Fibroblast of skin of right quadriceps (primary cell): ENCODE measurements around the gene RLN2.
A peak's percentile ranks its signal among the peaks of the same experiment; 100 is the strongest.
"Not testable (repeated sequence)": the region's sequence is repeated elsewhere in the genome, so short reads cannot be mapped to it uniquely, and the experiment has no call there.

Experiments
- DNase-seq: peaks from one replicate; pipeline ENCODE4 v3.0.0-alpha.2; 2013

The RLN2 gene, protein sequence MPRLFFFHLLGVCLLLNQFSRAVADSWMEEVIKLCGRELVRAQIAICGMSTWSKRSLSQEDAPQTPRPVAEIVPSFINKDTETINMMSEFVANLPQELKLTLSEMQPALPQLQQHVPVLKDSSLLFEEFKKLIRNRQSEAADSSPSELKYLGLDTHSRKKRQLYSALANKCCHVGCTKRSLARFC

DNA sequence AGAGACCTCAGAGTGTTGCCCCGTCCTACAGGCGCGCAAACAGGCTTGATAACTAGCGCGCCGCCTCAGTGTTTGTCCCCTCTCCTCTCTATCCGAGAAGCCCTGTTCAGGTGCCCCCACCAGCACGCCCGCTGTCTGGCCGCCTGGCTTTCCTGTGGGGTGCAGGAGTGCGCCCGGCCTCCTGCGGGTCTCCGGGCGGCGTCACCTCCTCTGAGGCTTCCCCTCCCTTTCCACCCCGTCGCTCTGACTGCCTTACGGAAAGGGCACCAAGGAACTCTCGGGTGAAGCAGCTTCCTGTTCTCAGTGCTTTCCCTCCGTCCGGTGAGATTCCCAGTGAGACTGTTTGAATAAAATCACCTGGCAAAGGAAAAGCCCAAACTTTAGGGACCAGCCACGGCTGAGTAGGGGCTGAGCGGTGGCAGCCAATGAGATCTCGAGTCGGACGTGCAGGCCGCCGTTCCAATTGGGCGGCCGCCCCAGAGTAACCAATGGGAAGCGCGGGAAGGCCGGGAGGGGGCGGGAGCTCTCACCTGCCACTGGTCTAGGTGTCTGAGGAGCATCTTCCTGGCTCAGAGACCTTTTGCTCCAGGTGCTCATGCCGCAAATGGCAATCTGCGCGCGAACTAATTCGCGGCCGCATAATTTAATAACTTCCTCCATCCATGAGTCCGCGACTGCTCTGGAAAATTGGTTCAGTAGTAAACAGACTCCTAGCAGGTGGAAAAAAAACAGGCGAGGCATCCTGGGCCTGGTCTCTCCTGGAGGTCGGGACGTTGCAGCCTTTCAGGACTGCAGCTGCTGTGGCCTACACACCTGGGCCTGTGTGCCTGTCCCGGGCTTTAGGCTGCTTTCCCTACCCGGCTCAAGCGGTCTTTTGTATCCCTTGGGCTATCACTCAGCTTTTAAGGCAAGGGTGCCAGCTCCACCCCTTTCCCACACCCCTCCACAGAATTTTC, at the start of gene RLN2:
TSS of gene RLN2 (minus strand) at position 877 of the 956 bp plus-strand sequence. CDS start at position 741, 136 bp downstream.
- not testable (repeated sequence) for DNase-seq

DNA sequence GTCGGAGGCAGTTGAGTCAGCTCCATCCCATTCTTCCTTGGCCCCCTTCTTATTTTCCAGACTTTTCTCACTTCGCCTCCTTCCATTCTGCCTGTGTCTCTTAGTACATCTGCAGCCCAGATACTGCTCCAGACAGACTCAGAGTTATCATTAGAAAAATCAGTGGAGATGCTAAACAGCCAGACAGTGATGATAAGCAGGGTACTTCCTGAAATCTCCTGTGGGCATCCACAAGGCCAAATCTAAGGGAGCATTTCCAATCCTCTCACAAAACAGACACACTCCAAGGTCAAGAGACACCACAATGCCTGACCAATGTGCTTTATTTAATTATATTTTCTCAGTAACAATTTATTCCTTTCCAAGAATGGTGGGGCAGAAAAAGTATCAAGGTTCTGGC, 49.7 kb upstream of the RLN2 start:
- no peak for DNase-seq

DNA sequence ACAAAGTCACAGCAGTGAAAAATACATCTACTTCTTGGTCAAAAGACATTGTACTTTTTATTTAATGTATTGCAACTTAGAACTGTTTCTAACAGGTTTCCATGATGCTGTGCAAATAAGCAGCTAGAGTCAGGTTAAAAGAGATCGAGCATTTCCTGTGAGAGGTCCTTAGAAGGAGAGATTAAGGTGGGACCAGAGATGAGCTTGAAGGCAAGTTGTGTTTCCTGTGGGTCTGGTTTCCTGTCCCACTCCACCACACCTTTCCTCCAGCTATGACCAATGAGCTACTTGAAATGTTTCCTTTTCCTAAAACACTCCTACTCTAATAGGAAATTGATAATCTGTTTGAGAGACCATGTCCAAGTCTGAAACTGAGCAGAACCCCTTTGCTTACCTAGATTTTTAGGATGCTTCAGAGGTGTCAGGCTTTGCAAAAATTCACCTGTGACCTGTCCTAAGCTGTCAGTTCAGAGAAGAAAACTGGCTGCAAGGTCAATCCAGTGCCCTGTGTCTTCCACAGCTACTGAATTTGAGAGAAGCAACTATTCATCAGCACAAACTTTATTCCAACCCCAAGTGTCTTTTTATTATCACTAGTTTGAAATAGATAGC, 48.2 kb upstream of the RLN2 start:
- DNase-seq, result no peak

DNA sequence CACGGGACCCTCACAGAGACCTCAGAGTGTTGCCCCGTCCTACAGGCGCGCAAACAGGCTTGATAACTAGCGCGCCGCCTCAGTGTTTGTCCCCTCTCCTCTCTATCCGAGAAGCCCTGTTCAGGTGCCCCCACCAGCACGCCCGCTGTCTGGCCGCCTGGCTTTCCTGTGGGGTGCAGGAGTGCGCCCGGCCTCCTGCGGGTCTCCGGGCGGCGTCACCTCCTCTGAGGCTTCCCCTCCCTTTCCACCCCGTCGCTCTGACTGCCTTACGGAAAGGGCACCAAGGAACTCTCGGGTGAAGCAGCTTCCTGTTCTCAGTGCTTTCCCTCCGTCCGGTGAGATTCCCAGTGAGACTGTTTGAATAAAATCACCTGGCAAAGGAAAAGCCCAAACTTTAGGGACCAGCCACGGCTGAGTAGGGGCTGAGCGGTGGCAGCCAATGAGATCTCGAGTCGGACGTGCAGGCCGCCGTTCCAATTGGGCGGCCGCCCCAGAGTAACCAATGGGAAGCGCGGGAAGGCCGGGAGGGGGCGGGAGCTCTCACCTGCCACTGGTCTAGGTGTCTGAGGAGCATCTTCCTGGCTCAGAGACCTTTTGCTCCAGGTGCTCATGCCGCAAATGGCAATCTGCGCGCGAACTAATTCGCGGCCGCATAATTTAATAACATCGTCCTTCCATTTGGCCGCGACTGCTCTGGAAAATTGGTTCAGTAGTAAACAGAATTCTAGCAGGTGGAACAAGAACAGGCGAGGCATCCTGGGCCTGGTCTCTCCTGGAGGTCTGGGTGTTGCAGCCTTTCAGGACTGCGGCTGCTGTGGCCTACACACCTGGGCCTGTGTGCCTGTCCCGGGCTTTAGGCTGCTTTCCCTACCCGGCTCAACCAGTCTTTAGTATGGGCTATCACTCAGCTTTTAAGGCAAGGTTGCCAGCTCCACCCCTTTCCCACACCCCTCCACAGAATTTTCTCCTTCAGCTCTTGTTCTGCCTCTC, 34.8 kb upstream of the RLN2 start, which contains the start of gene RLN1:
TSS of gene RLN1 (minus strand) at position 885 of the 990 bp plus-strand sequence. CDS start at position 755, 130 bp downstream.
- DNase-seq, result not testable (repeated sequence)

DNA sequence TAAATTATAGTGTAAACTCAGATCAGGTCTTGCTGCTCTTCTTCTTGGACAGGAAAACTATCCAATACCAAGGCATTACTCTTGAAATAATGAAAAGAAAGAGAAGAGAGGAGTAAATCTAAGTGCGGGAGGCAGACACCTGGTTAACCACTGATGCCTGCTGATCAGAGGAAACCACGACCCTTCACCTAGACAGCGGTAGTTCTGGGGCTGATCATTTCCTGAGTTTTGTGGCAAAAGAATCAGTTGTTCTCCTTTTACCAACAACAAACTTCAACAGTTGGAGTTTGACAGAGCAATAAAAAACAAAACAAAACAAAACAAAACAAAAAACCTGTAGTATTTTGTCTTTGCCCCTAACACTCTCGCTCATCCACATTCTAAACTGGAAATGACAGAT, 32.2 kb upstream of the RLN2 start:
- DNase-seq, result no peak

DNA sequence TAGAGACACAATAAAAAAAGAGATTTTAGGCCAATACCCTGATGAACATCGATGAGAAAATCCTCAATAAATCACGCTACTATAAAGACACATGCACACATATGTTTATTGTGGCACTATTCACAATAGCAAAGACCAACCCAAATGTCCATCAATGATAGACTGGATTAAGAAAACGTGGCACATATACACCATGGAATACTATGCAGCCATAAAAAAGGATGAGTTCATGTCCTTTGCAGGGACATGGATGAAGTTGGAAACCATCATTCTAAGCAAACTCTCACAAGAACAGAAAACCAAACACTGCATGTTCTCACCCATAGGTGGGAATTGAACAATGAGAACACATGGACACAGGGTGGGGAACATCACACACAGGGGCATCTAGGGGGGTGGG, 26.8 kb upstream of the RLN2 start:
- not testable (repeated sequence) for DNase-seq

DNA sequence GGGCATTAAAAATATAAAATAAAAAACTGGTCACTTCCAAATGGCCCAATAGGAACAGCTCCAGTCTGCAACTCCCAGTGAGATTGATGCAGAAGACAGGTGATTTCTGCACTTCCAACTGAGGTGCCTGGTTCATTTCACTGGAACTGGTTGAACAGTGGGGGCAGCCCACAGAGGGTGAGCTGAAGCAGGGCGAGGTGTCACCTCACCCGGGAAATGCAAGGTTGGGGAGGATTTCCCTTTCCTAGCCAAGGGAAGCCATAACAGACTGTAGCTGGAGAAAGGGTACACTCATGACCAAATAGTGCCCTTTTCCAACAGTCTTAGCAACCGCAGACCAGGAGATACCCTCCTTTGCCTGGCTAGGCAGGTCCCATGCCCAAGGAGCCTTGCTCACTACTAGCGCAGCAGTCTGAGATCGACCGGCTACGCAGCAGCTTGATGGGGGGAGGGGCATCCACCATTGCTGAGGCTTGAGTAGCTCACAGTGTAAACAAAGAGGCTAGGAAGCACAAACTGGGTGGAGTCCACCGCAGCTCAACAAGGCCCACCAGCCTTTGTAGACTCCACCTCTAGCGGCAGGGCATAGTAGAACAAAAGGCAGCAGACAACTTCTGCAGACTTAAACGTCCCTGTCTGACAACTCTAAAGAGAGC, 22.5 kb upstream of the RLN2 start:
- DNase-seq, result peak; percentile 5

DNA sequence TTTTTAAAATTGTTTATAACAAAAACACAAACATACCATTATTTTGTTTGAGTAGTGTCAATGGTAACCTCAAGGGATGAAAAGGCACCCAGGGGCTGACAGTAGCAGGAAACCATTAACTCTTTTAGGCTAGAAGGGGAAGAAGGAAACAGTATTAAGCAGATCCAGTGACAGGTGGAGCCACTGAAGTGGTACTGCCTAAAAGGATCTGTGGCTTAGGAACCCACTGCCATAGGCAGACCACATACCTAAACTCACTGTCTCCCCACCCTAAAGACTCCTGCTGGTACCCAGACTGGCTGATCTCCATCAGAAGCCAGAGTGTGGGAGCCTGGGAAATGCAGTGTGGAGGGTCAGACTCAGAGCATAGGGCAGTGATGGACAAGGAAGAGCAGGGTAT, 21.7 kb upstream of the RLN2 start:
- no peak for DNase-seq

DNA sequence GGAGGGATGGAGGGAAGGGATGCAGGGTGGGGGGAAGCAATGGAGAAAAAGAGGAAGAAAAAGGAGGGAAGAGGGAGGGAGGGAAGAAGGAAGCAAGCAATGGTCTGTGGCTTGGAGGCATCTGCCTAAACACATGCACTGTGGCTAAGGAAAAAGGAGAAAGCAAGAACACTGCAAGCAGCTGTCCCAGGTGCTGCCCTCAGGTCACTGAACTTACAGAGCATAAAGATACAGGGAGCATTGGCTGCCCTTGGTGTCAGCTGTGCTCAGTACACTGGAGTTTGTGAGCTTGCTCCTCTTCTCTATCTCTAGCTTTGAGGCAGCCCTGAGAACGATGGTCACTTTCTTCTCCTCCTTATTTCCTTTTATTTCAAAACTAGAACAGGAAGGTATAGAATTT, 17.1 kb upstream of the RLN2 start:
- DNase-seq, result not testable (repeated sequence)

DNA sequence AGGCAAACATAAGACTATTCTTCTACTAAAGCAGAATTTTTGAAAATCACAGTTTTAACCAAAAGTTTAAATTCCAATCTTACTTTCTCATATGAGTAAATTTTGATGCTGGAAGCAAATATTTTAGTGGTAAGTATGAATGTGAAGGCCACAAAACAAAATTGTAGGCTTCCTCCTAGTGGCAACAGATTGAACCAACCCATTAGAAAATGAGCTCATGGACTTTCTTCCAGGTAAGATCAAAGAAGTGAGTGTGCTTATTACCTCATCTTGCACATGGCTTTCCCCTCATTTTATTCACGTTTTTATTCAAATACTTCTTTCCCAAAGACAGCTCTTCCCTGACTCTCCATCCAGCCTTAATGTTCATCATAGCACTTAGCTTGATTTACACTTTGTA, 16.5 kb upstream of the RLN2 start:
- no peak for DNase-seq

DNA sequence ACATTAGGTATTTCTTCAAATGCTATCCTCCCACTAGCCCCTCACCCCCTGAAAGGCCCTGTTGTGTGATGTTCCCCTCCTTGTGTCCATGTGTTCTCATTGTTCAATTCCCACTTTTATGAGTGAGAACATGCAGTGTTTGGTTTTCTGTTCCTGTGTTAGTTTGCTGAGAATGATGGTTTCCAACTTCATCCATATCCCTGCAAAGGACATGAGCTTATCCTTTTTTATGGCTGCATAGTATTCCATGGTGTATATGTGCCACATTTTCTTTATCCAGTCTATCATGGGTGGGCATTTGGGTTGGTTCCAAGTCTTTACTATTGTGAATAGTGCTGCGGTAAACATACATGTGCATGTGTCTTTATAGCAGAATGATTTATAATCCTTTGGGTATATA, 11.9 kb upstream of the RLN2 start:
- not testable (repeated sequence) for DNase-seq

DNA sequence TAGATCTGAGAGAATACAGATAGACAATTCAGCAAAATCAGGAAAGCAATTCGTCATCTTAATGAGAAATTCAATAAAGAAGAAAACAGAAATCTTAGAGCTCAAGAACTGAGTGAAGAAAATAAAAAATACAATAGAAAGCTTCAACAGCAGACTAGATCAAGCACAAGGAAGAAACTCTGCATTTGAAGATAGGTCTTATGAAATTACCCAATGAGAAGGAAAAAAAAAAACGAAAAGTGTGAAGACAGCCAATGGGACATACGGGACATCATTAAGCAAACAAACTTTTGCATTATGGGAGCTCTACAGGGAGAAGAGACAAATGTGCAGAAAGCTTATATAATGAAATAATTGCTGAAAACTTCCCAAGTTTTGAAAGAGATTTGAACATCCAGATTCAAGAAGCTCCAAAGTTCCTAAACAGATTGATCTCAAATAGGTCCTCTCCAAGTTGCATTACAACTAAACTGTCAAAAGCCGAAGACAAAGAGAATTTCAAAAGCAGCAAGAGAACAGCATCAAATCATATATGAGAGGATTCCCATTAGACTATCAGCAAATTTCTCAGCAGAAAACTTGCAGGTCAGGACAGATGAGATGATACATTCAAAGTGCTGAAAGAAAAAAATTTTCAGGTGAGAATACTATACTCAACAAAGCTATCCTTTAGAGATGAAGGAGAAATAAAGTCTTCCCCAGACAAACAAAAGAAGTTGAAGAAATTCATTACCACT, 10.8 kb upstream of the RLN2 start:
- DNase-seq, result no peak

DNA sequence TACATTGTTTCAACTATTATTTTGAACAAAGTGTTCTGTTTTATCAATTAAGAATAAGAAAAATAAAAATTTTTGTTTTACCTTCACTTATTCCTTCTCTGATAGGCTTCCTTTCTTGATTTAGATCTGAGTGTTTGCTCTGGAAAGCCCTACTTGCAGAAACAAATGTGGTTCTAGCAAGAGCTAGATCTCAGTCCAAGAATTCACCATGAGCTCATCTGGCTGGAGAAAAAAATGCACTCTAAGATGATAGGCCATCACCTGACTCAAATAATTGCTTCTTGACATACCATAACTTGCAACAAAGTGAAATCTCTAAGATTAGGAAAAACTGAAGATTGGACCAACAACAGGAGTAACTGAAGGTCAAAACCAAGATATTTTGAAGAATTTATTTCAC, 6.3 kb upstream of the RLN2 start:
- DNase-seq, result no peak

DNA sequence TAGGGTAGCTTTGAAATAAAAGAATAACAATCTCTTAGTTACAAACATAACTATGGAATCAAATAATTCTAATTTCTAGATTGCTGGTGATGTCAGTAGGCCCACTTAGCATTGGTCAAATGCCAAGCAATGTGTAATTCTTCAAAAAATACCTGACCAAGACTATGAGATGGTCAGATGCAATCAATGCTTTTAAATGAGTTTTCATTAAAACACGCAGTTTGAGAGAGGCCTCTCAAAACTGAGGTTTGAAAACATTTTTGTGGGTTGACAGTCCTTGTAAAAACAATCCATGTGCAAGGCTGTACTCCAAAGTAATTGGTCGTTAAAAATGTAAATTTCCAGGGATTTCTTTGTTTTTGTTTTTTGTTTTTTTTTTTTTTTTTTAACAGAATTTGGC, 1.2 kb upstream of the RLN2 start:
- DNase-seq, result no peak

DNA sequence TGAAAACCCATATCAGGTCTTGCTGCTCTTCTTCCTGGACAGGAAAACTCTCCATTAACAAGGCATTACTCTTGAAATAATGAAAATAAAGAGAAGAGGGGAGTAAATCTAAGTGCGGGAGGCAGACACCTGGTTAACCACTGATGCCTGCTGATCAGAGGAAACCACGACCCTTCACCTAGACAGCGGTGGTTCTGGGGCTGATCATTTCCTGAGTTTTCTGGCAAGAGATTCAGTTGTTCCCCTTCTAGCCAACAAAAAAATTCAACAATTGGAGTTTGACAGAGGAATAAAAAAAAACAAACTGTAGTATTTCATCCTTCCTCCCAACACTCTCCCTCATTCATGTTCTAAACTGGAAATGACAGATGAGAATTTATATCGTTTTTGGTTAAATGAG, 3.0 kb downstream of the RLN2 start:
- DNase-seq, result no peak

DNA sequence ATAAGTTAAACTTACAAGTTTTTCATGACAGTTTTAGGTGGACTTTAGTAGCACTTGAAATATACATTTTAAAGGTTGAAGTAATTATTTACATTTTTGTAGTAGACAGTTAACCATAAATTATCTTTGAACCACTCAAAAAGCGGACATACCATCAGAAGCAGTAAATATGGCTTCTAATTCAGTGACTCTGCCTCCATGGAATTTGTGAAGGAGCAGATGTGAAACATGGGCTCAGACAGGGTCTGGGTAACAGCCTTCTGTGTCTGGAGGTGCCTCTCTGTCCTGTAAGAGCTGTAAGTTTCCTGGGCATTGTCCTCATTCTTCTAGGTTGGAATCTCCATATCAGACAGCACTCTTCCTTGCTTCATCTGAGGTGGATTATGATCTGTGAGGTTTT, 12.4 kb downstream of the RLN2 start:
- peak; percentile 34 for DNase-seq

DNA sequence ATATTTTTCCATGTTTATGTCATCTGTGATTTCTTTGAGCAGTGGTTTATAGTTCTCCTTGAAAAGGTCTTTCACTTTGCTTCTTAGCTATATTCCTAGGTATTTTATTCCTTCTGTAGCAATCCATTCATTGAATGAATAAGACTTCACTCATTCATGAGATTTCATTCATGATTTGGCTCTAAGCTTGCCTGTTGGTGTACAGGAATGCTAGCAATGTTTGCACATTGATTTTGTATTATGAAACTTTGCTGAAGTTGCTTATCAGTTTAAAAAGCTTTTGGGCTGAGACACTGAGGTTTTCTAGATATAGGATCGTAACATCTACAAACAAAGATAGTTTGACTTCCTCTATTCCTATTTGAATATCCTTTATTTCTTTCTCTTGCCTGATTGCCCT, 15.9 kb downstream of the RLN2 start:
- no peak for DNase-seq

DNA sequence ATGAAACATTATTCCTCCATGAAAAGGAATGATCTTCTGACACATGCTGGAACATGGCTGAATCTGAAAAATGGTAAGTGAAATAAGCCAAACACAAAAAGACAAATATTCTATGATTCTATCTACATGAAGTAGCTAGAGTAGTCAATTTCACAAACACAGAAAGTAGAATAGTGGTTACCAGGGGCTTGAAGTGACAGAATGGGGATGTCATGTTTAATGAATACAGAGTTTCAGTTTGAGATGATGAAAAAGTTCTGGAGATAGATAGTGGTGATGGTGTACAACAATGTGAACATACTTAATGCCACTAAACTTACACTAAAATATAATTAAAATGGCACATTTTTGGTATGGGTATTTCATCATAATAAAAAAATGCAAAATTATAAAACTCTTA, 18.3 kb downstream of the RLN2 start:
- no peak for DNase-seq

DNA sequence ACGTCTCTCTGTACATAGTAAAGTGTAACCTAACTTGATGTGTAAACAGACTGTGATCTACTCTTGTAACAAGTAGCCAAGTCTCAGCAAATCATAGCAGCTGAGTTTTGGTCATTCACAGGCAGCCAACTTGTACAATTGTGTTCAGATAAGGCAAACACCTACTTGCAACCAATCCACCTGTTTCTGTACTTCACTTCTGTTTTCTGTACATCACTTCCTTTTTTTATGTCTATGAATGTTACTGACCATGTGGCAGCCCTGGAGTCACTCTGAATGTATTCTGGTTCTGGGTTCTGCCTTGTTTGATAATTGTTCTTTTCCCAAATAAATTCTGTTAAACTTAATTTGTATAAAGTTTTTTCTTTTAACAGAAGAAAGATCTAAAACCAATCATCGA, 26.0 kb downstream of the RLN2 start:
- no peak for DNase-seq

DNA sequence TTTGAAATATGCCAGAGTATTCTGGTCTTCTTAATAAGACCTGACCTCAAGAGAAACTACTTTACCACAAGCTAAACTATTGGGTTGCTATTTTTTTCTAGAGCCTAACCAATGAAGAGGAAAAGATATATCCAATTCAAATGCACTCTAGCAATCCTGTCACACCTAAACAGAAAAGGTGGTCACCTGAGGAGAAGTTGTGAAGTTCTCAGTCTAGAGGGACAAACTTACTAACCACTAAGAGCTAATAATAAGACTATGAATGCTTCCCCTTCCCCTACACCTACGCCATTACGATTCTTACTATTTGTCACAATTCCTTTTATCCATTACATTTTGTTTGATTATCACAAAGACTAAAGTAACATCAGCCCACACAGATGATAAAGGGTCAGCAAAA, 29.7 kb downstream of the RLN2 start:
- DNase-seq, result no peak

DNA sequence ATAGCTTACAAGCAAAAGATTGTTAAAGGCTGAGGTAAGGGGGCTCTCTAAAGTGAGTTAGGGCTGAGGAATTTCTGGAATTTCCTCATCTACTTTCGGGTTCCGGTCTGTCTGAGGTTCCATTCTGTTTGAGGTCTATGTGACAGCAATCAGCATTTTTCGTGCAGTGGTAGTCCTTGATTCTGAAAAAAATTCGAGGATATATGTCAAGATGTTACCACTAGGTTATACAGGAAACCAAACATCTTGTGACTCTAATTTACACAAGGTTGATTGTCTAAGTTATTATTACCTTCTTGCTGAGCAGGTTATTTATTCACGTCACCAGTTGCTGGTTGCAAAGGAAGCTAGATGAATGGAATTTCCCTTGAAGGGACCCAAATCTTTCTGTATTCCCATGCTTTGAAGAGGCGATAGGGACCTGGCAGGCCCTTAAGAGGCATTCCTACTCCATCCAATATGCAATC, 35.2 kb downstream of the RLN2 start:
- peak; percentile 80 for DNase-seq
